HG03565 (cell line): Measurements from ENCODE around the gene EYS.
"Not testable (repeated sequence)": the region's sequence is repeated elsewhere in the genome, so short reads cannot be mapped to it uniquely, and the experiment has no call there.

Experiments used
- ATAC-seq: cut with Tn5 transposase; IDR thresholded peaks from one replicate; pipeline ENCODE4 v1.9.1; 2021; ENCODE audit warnings: mild to moderate bottlenecking, moderate library complexity; ENCODE audit not compliant: unreplicated experiment

The EYS gene

DNA sequence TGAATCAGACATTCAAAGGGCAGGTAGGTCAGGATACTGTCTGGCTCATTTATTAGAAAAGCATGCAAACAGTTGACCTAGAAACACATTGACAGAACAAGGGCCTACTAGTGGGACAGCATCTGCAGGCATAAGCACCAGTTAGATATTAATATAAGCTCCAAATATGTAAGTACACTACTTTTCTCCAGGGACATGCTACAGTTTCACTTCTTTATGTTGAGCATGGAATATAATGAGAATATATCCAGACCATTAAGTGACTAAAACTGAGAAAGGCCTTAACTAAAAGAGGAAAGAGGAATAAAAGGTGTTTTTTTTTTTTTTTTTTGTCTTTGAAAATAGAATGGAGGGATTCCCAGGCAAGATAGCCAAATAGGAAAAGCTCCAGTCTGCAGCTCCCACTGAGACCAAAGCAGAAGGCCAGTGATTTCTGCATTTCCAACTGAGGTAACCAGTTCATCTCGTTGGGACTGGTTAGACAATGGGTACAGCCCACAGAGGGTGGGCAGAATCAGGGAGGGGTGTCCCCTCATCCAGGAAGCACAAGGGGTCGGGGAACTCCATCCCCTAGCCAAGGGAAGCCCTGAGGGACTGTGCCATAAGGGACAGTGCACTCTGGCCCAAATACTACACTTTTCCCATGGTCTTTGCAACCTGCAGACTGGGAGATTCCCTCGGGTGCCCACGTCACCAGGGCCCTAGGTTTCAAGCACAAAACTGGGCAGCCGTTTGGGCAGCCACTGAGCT lies 1819.8 kb downstream of the EYS start:
- ATAC-seq = no peak

- no peak for ATAC-seq
Observed at GRCh38 chr6:63886341-63886740, 1820.7 kb downstream of the EYS start.

- ATAC-seq = no peak
Observed at GRCh38 chr6:63883597-63883996, 1823.4 kb downstream of the EYS start.

DNA sequence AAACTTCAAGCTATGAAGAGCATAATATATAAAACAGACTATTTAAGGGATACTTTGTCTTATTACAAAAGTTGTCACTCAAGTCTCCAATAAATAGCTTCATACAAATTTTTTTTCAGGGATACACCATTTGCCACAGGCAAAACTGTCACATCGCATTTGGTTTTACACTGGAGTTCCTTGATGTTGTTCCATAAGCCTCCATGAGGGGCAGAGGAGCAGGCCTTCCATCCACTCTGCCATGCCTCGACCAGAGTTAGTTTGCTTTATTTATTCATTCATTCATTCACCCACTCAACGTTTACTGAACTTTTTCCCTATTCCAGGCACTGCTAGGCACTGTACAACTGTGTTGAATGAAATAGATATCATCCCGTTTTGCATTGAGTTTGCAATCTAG lies 1824.8 kb downstream of the EYS start:
- ATAC-seq = no peak

DNA sequence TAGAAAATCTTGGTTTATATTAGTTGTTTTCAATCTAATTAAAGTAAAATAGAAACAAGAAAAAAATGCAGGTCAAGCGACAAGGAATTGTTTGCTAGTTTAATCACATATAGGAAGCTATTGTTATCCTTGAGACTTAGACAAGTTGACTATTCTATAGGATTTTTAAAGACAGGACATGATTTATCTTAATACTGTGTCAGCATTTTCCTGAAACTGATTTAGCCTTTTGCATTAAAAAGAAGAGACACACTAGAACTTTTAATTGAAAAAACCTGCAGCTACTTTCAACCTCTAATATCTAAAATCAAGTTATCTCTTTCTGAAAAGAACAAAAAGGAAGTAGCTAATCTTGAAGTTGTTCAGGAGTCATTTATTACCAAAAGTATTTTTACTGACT lies 1825.2 kb downstream of the EYS start:
- no peak for ATAC-seq

- ATAC-seq = no peak
Observed at GRCh38 chr6:63872233-63872632, 1834.8 kb downstream of the EYS start.

- no peak for ATAC-seq
Observed at GRCh38 chr6:63868351-63868750, 1838.7 kb downstream of the EYS start.

GRCh38 chr6:63864671-63865318 lies 1842.2 kb downstream of the EYS start:
- ATAC-seq = no peak

DNA sequence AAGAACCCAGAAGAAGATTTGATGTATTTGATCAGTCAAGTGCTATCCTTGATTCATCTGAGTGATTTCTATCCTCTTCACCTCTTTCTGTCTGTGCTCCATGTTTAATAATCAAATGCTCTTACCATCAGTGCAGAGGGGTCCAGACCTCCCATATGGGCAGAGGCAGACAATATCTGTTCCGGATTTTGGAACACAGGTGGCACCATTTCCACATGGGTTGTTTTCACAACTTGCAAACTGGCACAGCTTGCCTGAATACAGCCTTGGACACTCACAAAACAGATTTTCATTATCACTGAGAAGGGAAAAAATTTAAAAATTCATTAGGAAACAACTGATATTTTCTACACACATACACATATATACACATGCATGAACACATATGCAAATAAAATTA lies 1843.0 kb downstream of the EYS start:
- ATAC-seq = no peak

GRCh38 chr6:63862486-63863198 lies 1844.4 kb downstream of the EYS start:
- no peak for ATAC-seq

DNA sequence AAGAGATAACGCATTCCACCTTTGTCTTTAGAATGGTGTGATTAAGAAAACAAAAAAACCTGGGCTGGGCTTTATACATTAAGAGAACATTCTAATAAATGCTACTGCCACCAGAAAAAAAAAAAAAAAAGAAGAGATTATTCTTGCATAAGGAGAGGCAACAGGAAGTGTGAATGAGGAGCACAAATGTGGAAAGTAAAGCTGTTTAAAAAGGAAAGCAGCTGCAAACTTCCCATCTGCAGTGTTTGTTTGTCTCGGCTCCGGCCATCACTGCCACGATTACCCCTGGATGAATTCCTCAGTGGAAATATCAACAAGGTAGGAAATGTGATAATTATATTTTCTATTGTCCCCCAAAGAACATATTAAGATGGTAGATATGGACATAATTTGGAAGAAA lies 1847.5 kb downstream of the EYS start:
- ATAC-seq = no peak

DNA sequence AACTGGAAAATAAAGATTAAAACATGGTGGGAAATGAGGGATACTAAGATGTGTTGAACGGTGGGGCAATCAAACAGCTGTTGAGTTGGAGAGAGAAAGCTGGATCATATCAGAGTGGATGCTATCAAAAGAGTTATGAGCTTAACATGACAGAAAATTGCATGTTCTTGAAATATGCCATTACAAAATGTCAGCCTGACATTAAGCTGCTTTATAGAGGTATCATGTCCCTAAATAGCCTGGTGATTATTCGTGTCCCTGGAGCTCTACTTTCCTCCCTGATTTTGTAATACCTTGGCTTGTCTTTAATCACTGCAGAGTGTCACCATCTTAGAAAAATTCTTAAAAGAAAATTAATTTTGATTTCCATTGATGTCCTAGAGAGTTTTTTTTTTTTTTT lies 1848.3 kb downstream of the EYS start:
- no peak for ATAC-seq

DNA sequence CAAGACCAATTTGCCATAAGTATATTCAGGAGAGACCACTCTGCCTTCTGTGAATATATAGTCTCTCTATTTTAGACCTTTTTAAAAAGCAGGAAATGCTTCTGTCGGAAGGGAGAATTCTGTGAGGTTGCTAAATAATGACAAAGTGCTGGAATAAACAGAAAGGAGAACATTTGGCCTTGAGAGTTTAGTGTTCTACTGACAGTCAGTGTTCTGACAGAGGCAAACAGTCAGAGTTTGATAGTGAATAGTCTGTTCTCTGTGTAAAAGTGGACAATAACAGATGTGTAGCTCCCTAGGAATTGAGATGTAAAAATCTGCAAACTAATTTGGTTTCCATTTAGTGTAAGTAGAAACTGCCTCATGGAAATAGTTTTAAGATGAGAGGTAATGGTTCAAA lies 1850.8 kb downstream of the EYS start:
- no peak for ATAC-seq

GRCh38 chr6:63844287-63844686 lies 1862.7 kb downstream of the EYS start:
- no peak for ATAC-seq

DNA sequence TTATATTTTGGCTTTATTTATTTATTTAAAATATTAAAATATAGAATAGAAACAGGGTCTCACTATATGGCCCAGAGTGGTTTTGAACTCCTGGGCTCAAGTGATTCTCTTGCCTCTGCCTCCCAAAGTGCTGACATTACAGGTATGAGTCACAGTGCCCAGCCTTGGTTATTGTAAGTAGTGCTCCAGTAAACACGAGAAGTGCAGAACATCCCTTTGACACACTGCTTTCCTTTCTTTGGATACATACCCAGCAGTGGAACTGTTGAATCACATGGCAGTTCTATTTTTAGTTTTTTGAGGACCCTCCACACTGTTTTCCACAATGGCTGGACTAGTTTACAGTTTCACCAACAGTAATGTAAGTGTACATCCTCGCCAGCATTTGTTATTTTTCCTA lies 1867.5 kb downstream of the EYS start:
- no peak for ATAC-seq

GRCh38 chr6:63828678-63829077 lies 1878.3 kb downstream of the EYS start:
- ATAC-seq = not testable (repeated sequence)

GRCh38 chr6:63824722-63825121 lies 1882.3 kb downstream of the EYS start:
- no peak for ATAC-seq

DNA sequence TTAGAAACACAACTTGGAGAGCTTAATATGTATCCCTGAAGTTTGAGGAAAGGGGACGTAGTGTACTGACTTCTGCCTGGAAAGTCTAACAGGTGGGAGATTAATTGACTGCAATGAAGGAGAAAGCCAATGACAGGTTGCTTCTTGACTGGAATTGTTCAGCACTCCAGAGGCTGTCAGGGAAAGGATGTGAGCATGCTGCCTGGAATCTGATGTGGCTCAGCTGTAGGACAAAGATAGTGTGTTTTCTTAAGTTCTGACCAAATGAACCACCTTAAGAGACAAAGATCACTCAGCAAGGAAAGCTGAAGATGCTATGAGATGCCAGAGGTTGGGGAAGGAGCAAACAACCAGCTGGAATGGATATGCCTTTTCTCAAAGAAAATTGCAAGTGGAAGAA lies 1885.6 kb downstream of the EYS start:
- ATAC-seq = no peak

GRCh38 chr6:63819831-63820230 lies 1887.2 kb downstream of the EYS start:
- ATAC-seq = no peak

GRCh38 chr6:63817492-63818050 lies 1889.5 kb downstream of the EYS start:
- no peak for ATAC-seq

DNA sequence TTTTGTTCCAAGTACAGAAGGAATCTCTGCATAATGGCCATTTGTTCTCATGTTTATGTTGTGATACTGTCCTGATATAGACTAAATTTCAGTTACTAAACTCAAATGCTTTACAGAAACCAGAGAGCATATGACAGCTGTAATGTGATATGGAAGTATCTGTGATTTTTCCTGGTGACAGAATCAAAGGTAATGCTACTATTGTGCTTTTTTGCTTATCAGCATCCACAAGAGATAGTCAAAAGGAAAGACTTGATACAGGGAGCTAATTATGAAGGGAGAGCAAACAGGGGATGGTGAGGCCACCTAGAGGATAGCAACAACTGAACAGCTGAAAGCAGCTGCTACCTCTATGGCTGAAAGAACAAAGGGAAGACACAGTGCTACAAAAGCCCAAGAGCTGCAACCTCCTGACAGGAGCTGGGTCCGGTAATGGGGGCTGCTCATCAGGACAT lies 1890.0 kb downstream of the EYS start:
- ATAC-seq = no peak
